ENCODE data around the gene DIO3.
"Not testable (repeated sequence)": the region's sequence is repeated elsewhere in the genome, so short reads cannot be mapped to it uniquely, and the experiment has no call there.

The DIO3 gene

DNA sequence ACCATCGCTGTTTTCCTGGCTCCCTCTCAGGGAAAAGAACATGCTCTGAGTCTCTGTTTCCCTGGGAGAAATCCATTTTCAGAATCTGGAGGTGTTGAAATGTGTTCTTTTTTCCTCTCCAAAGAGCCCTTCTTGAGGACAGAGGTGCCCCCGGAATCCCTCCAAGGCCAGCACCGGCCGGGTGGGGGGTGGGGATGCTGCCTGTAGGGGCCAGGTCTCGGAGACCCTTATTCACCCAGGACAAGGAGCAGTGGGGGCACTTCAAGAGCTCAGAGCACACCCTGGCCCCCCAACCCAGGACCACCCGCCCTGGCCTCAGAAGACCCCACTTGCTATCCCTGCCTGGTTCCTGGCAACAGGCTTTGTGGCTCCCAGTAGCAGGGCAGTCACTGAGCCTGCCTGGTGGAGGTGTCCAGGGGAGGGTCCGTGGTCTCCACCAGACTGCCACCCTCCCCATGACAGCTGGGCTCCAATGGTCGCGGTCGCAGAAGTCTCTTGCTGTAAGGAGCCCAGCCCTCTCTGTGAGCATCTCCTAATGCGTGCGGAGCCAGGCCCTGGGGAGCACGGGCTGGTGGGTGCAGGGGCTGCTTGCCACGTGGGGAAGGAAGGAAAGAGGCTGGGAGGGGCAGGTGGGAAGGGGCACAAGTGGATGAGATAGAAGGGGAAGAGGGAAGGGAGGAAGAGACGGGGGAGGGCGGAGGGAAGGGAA lies 13.2 kb upstream of the DIO3 start:
- H3K4me2 ChIP-seq (ENCODE audit: low read length): no peak overlapping the region

DNA sequence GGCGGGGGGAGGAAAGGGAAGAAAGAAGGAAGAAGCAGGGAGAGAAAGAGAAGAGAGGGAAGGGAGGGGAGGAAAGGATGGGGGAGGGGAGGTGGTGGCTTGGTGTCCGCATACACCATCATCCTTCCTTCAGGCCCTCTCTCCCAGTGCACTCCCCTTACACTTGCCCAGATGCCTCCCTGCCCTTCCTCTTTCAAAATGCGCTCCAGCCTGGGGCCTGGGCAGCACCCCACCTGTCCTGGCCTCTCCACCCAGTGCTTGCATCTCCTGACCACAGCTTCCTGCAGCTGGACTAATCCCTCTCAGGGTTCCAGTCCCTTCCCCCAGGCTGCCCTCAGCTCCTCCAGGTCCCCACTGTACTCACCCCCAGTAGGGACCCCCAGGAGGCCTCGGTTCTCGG lies 12.6 kb upstream of the DIO3 start:
- H3K36me3 ChIP-seq (ENCODE audit: control insufficient read depth, low read length): no peaks in the 10 kb centered on the region
- H3K4me3 ChIP-seq (ENCODE audit: low read length): no peak overlapping the region
- H3K9me2 ChIP-seq (replicated peaks; ENCODE audit: control insufficient read depth, low read length): no peaks in the 10 kb centered on the region
- no peak for TF ChIP-seq EZH2phosphoT487 (IDR thresholded peaks at IDR 0.05; ENCODE audit: borderline replicate concordance, low read length)
- TF ChIP-seq, protein P1, sequence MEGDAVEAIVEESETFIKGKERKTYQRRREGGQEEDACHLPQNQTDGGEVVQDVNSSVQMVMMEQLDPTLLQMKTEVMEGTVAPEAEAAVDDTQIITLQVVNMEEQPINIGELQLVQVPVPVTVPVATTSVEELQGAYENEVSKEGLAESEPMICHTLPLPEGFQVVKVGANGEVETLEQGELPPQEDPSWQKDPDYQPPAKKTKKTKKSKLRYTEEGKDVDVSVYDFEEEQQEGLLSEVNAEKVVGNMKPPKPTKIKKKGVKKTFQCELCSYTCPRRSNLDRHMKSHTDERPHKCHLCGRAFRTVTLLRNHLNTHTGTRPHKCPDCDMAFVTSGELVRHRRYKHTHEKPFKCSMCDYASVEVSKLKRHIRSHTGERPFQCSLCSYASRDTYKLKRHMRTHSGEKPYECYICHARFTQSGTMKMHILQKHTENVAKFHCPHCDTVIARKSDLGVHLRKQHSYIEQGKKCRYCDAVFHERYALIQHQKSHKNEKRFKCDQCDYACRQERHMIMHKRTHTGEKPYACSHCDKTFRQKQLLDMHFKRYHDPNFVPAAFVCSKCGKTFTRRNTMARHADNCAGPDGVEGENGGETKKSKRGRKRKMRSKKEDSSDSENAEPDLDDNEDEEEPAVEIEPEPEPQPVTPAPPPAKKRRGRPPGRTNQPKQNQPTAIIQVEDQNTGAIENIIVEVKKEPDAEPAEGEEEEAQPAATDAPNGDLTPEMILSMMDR (IDR thresholded peaks at IDR 0.05; ENCODE audit: low read depth, low read length, poor library complexity, severe bottlenecking): no peak
- H3K79me2 ChIP-seq (ENCODE audit: control insufficient read depth, low read length): no peaks in the 10 kb centered on the region
- H3K27me3 ChIP-seq (ENCODE audit: control insufficient read depth, low read length): no peaks in the 10 kb centered on the region
- no peaks in the 10 kb centered on the region for H3K4me1 ChIP-seq (ENCODE audit: control insufficient read depth, low read length)
- no peaks in the 10 kb centered on the region for H3F3A ChIP-seq (ENCODE audit: control insufficient read depth, insufficient read depth)
- H3K27ac ChIP-seq (ENCODE audit: low read depth, low read length): no peak overlapping the region
- no peak overlapping the region for H3K4me2 ChIP-seq (ENCODE audit: low read length)
- H3K9me3 ChIP-seq (ENCODE audit: control insufficient read depth, insufficient read depth, low read length): no peaks in the 10 kb centered on the region
- no peaks in the 10 kb centered on the region for H4K20me1 ChIP-seq (ENCODE audit: control insufficient read depth, insufficient read depth, low read depth, low read length)

More for the DNA sequence above, 13.2 kb upstream of the DIO3 start:
- no peaks in the 10 kb centered on the region for H3K4me1 ChIP-seq (ENCODE audit: control insufficient read depth, low read length)
- no peak overlapping the region for H3K27ac ChIP-seq (ENCODE audit: low read depth, low read length)
- H3K36me3 ChIP-seq (ENCODE audit: control insufficient read depth, low read length): no peaks in the 10 kb centered on the region
- H4K20me1 ChIP-seq (ENCODE audit: control insufficient read depth, insufficient read depth, low read depth, low read length): no peaks in the 10 kb centered on the region
- H3F3A ChIP-seq (ENCODE audit: control insufficient read depth, insufficient read depth): no peaks in the 10 kb centered on the region
- no peaks in the 10 kb centered on the region for H3K79me2 ChIP-seq (ENCODE audit: control insufficient read depth, low read length)
- H3K4me3 ChIP-seq (ENCODE audit: low read length): no peak overlapping the region
- H3K9me2 ChIP-seq (replicated peaks; ENCODE audit: control insufficient read depth, low read length): no peaks in the 10 kb centered on the region
- no peaks in the 10 kb centered on the region for H3K9me3 ChIP-seq (ENCODE audit: control insufficient read depth, insufficient read depth, low read length)
- H3K27me3 ChIP-seq (ENCODE audit: control insufficient read depth, low read length): no peaks in the 10 kb centered on the region
- TF ChIP-seq, protein P1 (IDR thresholded peaks at IDR 0.05; ENCODE audit: low read depth, low read length, poor library complexity, severe bottlenecking): no peak
- TF ChIP-seq EZH2phosphoT487 (IDR thresholded peaks at IDR 0.05; ENCODE audit: borderline replicate concordance, low read length): no peak

DNA sequence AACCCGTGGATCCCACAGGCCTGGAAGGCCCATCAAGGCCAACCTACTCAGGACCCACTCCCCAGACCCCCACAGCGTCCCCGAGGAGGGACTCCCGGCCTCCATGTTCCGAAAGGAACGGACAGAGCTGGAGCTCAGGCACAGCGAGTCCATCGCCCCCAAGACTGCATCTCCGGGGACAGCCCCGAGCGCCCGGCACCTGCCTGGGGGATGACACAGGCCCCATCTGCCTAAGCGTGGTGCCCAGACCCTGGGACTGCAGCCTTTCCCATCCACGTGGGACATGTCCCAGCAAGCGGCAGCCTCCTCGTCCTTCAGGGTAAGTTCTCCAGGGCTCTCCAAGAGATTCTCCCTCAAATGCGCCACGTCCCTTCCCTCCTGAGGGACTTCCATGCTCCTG lies 12.1 kb upstream of the DIO3 start:
- no peaks in the 10 kb centered on the region for H3K36me3 ChIP-seq (ENCODE audit: control insufficient read depth, low read length)
- H3K79me2 ChIP-seq (ENCODE audit: control insufficient read depth, low read length): no peaks in the 10 kb centered on the region
- no peak overlapping the region for H3K4me2 ChIP-seq (ENCODE audit: low read length)
- H3F3A ChIP-seq (ENCODE audit: control insufficient read depth, insufficient read depth): no peaks in the 10 kb centered on the region
- no peaks in the 10 kb centered on the region for H3K9me3 ChIP-seq (ENCODE audit: control insufficient read depth, insufficient read depth, low read length)
- H3K4me1 ChIP-seq (ENCODE audit: control insufficient read depth, low read length): no peaks in the 10 kb centered on the region
- TF ChIP-seq, protein P1 (IDR thresholded peaks at IDR 0.05; ENCODE audit: low read depth, low read length, poor library complexity, severe bottlenecking): no peak
- no peak for TF ChIP-seq EZH2phosphoT487 (IDR thresholded peaks at IDR 0.05; ENCODE audit: borderline replicate concordance, low read length)
- no peak overlapping the region for H3K27ac ChIP-seq (ENCODE audit: low read depth, low read length)
- no peaks in the 10 kb centered on the region for H4K20me1 ChIP-seq (ENCODE audit: control insufficient read depth, insufficient read depth, low read depth, low read length)
- H3K4me3 ChIP-seq (ENCODE audit: low read length): no peak overlapping the region
- no peaks in the 10 kb centered on the region for H3K9me2 ChIP-seq (replicated peaks; ENCODE audit: control insufficient read depth, low read length)
- no peaks in the 10 kb centered on the region for H3K27me3 ChIP-seq (ENCODE audit: control insufficient read depth, low read length)

DNA sequence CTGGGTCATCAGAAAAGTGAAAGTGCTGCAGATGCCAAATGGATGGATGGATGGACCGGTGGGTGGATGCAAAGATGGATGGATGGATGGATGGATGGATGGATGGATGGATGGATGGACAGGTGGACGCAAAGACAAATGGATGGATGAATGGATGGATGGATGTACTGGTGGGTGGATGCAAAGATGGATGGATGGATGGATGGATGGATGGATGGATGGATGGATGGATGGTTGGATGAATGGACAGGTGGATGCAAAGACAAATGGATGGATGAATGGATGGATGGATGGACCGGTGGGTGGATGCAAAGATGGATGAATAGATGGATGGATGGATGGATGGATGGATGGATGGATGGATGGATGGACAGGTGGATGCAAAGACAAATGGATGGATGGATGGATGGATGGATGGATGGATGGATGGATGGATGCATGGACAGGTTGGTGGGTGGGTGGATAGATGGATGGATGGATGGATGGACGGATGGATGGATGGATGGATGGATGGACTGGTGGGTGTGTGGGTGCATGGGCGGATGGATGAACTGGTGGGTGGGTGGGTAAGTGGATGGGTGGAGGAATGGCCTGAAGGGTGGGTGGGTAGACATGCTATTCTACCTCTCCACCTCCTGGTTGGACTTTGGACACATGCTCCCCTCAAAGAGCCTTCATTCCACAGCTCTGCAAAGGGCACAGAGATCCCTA lies 10.9 kb upstream of the DIO3 start:
- H3F3A ChIP-seq (ENCODE audit: control insufficient read depth, insufficient read depth); H3K4me3 ChIP-seq (ENCODE audit: low read length); H3K4me2 ChIP-seq (ENCODE audit: low read length); H3K27ac ChIP-seq (ENCODE audit: low read depth, low read length); H3K27me3 ChIP-seq (ENCODE audit: control insufficient read depth, low read length); H3K9me2 ChIP-seq (replicated peaks; ENCODE audit: control insufficient read depth, low read length); H4K20me1 ChIP-seq (ENCODE audit: control insufficient read depth, insufficient read depth, low read depth, low read length); H3K9me3 ChIP-seq (ENCODE audit: control insufficient read depth, insufficient read depth, low read length); H3K36me3 ChIP-seq (ENCODE audit: control insufficient read depth, low read length); H3K79me2 ChIP-seq (ENCODE audit: control insufficient read depth, low read length); H3K4me1 ChIP-seq (ENCODE audit: control insufficient read depth, low read length): not testable (repeated sequence)
